Activated naive CD8-positive, alpha-beta T cell treated with anti-CD3 and anti-CD28 coated beads, Interleukin-2, amount 50 U/mL, for 24 hours (primary cell): ENCODE data around the gene SPEM3.

ENCODE experiments used
- ATAC-seq: fragments of 150-1000 bp; cut with Tn5 transposase; one replicate; pipeline ENCODE4 v1.10.0; 2021
- DNase-seq: peaks from one replicate; pipeline ENCODE4 v3.0.0; 2021
- H3K27ac Mint-ChIP-seq: one replicate; pipeline ENCODE4 v1.8.0; 2021; ENCODE audit warnings: mild to moderate bottlenecking, mixed read lengths
- H3K27me3 Mint-ChIP-seq: one replicate; pipeline ENCODE4 v1.8.0; 2021; ENCODE audit warnings: mixed read lengths
- H3K36me3 Mint-ChIP-seq: one replicate; pipeline ENCODE4 v1.8.0; 2021; ENCODE audit warnings: low read depth, mixed read lengths
- H3K4me1 Mint-ChIP-seq: one replicate; pipeline ENCODE4 v1.8.0; 2021; ENCODE audit warnings: mixed read lengths
- H3K4me3 Mint-ChIP-seq: one replicate; pipeline ENCODE4 v1.8.0; 2021; ENCODE audit warnings: mild to moderate bottlenecking, moderate library complexity, mixed read lengths
- H3K9me3 Mint-ChIP-seq: one replicate; pipeline ENCODE4 v1.8.0; 2021; ENCODE audit warnings: mixed read lengths

SPEM3 gene

DNA sequence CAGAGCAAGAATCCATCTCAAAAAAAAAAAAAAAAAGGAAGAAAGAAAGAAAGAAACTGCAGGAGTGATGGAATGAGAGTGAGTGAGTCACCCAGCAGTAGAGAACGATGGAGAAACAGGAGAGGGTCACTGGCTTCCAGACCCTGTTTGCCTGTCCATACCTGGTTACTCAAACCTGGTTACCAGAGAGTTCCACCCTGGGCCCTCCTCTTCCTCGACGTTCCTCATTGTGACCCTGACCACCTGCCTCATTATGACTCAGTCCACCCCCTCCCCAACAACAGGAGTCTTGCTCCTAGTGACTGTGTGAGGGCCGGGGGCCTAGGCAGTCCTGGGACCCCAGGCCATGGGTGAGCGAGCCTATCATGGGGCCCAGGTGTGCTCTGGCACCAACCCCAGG, at the start of gene SPEM3:
Gene SPEM3 (plus strand): TSS at position 301 of the 400 bp plus-strand sequence. CDS start 46 bp downstream, at position 347.
- Mint-ChIP-seq H3K4me1 (no peaks in the 10 kb centered on the region), H3K36me3 (no peaks in the 10 kb centered on the region), H3K27me3 (no peaks in the 10 kb centered on the region), H3K27ac (no peak within 1 kb of the TSS), H3K9me3 (no peaks in the 10 kb centered on the region), H3K4me3 (no peak within 1 kb of the TSS)
- DNase-seq: no peak
- no peak for ATAC-seq

DNA sequence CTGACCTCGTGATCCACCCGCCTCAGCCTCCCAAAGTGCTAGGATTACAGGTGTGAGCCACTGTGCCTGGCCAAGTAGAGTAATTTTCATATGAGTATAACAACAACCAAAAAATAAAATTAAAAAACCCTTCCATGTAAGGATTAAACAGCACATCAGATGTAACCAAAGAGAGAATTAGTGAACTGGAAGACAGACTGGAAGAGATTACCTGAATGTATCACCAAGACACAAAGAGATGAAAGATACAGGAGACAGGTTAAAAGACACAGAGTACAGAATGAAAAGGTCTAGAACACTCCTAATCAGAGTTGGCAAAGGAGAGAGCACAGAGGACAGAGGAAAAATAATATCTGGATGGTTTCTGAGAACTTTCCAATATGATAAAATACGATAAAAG, 49.5 kb upstream of the SPEM3 start:
- peaks cover 49% of the 10 kb centered on the region for H3K27me3 Mint-ChIP-seq
- no peak overlapping the region for H3K27ac Mint-ChIP-seq

DNA sequence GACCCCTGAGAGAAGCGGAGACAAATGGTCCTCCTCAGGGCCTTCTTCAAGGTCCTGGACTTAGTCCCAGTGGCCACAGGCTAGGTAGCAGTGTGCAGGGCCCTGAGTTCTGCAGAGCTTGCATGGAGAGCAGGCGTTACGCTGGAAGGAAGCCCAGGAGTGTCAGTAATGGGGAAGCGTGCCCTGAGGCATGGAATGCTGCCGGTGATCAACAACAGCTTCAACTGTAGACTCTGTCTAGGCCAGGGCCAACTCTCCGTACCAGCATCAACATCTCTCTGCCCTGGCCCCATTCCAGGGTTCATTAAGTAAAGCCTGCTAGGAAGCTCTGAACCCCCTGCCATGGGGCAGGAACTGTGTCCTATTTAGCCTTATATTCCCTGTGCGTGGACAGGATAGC, 48.3 kb upstream of the SPEM3 start:
- no peak overlapping the region for H3K4me3 Mint-ChIP-seq
- H3K9me3 Mint-ChIP-seq: peaks cover 6% of the 10 kb centered on the region
- ATAC-seq: no peak
- no peak for DNase-seq
- peaks cover 9% of the 10 kb centered on the region for H3K4me1 Mint-ChIP-seq
- H3K27ac Mint-ChIP-seq: no peak overlapping the region
- H3K36me3 Mint-ChIP-seq: no peaks in the 10 kb centered on the region
- peaks cover 49% of the 10 kb centered on the region for H3K27me3 Mint-ChIP-seq

More for the DNA sequence above, 49.5 kb upstream of the SPEM3 start:
- ATAC-seq (no peak), DNase-seq (no peak)
- Mint-ChIP-seq H3K4me1 (peaks cover 6% of the 10 kb centered on the region), H3K36me3 (no peaks in the 10 kb centered on the region), H3K9me3 (peaks cover 6% of the 10 kb centered on the region), H3K4me3 (no peak overlapping the region)

DNA sequence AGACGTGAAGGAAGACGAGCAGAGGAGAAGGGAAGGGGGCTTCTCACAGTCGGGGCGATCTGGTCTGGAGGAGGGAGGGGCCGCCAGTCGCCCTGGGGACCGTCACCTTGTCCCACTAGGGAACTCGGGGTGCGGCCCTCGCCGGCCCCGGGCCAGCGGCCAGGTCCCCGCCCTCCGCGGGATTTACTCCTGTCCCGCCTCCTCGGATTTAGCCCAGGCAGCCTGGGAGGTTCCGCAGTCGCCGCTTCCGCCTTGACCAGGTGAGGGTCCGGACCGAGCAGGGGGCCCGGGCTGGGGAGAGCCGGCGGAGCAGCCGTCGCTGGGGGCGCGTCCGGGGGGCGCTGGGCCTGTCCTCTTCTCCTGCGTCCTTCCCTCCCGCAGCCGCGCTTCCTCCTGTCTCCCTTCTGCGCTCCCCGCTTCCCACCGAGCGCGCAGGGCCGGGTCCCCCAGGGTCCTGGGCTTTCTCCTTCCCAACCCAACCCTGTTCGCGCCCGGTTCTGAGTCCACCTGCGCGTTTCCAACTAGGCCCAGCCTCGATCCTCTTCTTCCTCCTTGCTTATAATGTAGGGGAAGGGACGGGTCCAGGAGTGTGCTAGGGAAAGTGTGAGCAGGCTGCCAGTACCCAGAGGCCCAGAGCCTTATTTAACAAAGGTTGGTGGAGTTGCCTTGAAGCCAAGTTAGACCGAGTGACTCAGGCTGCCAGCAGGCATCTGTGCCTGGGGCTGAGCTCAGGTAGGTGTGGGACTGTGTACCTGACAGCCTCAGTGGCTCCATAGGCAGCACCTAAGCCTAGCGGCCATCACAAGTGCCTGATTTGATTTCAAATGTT, 47.6 kb upstream of the SPEM3 start, which contains the start of gene TNK1:
Gene TNK1 (plus strand): TSS at position 235 of the 829 bp plus-strand sequence. CDS start 1,838 bp downstream, outside the sequence.
- DNase-seq (no peak), ATAC-seq (no peak)
- no peak within 1 kb of the TSS for H3K27ac Mint-ChIP-seq
- H3K27me3 Mint-ChIP-seq: peaks cover 49% of the 10 kb centered on the region
- peaks cover 9% of the 10 kb centered on the region for H3K4me1 Mint-ChIP-seq
- no peak within 1 kb of the TSS for H3K4me3 Mint-ChIP-seq
- no peaks in the 10 kb centered on the region for H3K36me3 Mint-ChIP-seq
- H3K9me3 Mint-ChIP-seq: peaks cover 6% of the 10 kb centered on the region

DNA sequence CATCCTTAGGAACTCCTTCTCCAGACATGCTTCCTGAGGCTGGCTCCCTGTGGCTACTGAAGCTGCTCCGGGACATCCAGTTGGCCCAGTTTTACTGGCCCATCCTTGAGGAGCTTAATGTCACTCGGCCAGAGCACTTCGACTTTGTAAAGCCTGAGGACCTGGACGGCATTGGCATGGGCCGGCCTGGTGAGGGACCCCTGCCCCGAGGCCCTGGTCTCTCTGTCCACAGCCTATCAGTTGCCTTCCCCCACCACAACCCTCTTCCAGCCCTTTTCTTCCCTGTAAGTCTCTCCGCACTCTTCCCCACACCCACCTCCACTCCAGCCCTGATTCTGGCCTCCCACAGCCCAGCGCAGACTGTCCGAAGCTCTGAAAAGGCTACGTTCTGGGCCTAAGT, 45.8 kb upstream of the SPEM3 start:
- DNase-seq (no peak), ATAC-seq (no peak)
- peaks cover 6% of the 10 kb centered on the region for H3K9me3 Mint-ChIP-seq
- H3K36me3 Mint-ChIP-seq: no peaks in the 10 kb centered on the region
- no peak overlapping the region for H3K27ac Mint-ChIP-seq
- H3K27me3 Mint-ChIP-seq: peaks cover 39% of the 10 kb centered on the region
- H3K4me3 Mint-ChIP-seq: no peak overlapping the region
- H3K4me1 Mint-ChIP-seq: peaks cover 9% of the 10 kb centered on the region

DNA sequence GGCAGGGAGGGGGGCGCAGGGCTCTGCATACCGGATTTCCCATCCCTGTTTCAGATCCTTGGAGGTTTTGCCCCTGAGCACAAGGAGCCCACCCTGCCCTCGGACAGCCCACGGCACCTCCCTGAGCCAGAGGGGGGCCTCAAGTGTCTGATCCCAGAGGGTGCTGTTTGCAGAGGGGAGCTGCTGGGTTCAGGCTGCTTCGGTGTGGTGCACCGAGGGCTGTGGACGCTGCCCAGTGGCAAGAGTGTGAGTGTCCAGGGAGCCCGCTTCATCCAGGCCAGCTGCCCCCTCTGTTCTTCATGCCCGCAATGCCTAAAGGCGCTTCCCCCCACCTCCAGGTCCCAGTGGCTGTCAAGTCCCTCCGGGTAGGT, 45.3 kb upstream of the SPEM3 start:
- Mint-ChIP-seq H3K9me3 (peaks cover 6% of the 10 kb centered on the region), H3K36me3 (no peaks in the 10 kb centered on the region), H3K27ac (no peak overlapping the region), H3K27me3 (peaks cover 37% of the 10 kb centered on the region), H3K4me1 (peaks cover 9% of the 10 kb centered on the region), H3K4me3 (no peak overlapping the region)
- no peak for DNase-seq
- no peak for ATAC-seq

DNA sequence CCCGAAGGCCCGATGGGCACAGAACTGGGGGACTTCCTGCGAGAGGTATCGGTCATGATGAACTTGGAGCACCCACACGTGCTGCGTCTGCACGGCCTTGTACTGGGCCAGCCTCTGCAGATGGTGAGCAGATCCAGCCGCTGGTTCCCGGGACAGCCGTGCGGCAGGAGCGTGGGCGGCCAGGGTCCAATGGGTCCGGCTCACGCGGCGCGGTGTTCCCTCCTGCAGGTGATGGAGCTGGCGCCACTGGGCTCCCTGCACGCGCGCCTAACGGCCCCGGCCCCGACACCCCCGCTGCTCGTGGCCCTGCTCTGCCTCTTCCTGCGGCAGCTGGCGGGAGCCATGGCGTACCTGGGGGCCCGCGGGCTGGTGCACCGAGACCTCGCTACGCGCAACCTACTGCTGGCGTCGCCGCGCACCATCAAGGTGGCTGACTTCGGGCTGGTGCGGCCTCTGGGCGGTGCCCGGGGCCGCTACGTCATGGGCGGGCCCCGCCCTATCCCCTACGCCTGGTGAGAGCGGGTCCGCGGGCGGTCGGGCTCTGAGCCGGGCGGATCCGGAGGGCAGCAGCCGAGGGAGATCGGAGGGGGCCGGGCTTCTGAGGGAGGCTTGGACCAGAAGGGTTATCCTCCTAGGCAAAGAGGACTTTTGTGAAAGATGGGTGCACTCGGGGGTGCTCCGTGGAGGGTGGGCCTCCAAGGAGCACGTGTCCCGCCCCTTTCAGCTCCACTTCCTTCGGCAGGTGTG, 44.7 kb upstream of the SPEM3 start:
- DNase-seq: peak; percentile 78

DNA sequence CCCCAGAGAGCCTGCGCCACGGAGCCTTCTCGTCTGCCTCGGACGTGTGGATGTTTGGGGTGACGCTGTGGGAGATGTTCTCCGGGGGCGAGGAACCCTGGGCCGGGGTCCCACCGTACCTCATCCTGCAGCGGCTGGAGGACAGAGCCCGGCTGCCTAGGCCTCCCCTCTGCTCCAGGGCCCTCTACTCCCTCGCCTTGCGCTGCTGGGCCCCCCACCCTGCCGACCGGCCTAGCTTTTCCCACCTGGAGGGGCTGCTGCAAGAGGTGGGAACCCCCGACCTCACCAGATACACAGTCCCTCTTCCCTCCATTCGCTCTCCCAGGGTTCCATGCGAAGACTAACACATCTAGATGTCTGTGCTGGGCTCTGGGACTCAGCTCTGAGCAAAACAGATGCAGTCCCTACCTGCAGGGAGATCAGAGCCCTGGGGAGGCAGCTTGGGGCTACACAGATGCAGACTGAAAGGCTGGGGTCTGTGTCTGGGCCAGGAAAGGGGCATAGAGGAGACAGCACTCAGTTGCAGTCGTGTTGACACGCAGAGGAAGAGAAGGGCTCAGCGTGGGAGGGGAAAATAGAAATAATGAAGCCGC, 44.1 kb upstream of the SPEM3 start:
- H3K4me1 Mint-ChIP-seq: peaks cover 9% of the 10 kb centered on the region
- H3K36me3 Mint-ChIP-seq: peaks cover 4% of the 10 kb centered on the region
- H3K9me3 Mint-ChIP-seq: no peaks in the 10 kb centered on the region
- DNase-seq: no peak
- peak overlapping the region; percentile 24 for H3K27ac Mint-ChIP-seq
- peaks cover 28% of the 10 kb centered on the region for H3K27me3 Mint-ChIP-seq
- no peak for ATAC-seq
- H3K4me3 Mint-ChIP-seq: peak overlapping the region; percentile 77

More for the DNA sequence above, 44.7 kb upstream of the SPEM3 start:
- Mint-ChIP-seq H3K36me3 (peaks cover under 1% of the 10 kb centered on the region), H3K4me3 (peak overlapping the region; percentile 77), H3K4me1 (peaks cover 9% of the 10 kb centered on the region), H3K9me3 (peaks cover 6% of the 10 kb centered on the region), H3K27ac (no peak overlapping the region), H3K27me3 (peaks cover 35% of the 10 kb centered on the region)
- ATAC-seq: peak; percentile 97

DNA sequence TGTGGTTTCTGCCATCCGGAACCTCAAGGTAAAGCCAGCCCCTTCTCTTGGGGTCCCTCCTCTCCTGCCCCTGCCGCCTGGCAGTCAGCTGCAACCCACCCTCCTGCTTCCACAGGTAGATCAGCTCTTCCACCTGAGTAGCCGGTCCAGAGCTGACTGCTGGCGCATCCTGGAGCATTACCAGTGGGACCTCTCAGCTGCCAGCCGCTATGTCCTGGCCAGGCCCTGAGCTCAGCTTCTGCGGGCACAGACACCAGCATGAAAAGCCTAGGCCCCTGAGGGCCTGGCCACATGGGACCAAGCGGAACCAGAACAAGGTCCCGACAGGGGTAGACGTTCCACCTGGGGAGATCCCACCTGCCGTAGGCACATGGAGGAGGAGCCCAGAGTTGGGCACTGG, 39.8 kb upstream of the SPEM3 start:
- Mint-ChIP-seq H3K36me3 (peaks cover 11% of the 10 kb centered on the region), H3K27ac (no peak overlapping the region), H3K4me1 (peaks cover 16% of the 10 kb centered on the region), H3K9me3 (no peaks in the 10 kb centered on the region), H3K27me3 (no peaks in the 10 kb centered on the region), H3K4me3 (no peak overlapping the region)
- DNase-seq (no peak), ATAC-seq (no peak)

DNA sequence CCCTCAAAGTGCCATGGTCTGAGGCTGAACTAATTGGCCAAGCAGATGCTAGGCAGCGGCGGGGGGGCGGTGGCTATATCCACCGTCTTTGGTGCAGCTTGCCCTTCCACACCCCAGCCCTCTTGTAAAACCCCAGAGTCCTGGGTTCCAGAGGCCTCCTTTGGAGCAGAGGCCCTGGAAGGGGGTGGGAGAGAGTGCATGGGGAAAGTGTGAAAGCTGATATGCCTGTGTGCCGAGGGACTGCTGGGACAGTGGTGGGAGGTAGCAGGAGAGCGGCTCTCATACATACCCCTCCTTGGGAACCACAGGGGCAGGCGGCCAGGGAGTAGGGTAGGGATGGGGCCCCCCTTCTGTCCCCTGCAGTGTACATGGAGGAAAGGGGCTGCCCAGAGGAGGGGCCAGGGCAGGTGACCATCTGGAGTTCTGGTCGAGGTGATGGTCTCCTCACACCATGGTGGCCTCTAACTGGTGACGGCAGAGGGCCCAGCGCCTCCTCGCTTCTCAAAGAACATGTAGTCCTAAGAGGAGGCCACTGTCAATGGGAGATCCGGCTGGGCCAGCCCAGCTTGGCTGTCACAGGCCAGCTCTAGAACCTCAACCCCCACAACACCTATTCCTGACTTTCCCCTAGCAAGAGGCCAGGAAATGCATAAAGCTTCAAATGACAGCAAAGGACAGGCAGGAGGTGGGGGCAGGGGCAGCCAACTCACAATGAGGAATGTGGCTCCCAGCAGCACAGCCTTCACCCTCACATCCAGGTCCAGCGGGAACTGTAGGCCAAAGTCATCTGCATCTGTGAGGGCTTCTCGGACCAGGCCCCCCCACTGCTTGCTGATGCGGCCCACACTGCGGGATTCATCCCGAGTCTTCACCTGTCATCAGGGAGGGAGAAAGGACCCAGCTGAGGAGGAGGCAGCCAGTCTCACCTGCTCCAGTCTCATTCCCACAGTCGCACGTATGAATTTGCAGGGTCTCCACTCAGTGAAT, 38.4 kb upstream of the SPEM3 start:
- ATAC-seq: no peak
- Mint-ChIP-seq H3K27ac (no peak overlapping the region), H3K36me3 (peaks cover 11% of the 10 kb centered on the region), H3K9me3 (no peaks in the 10 kb centered on the region), H3K4me3 (no peak overlapping the region), H3K27me3 (no peaks in the 10 kb centered on the region), H3K4me1 (peaks cover 18% of the 10 kb centered on the region)
- DNase-seq: no peak

DNA sequence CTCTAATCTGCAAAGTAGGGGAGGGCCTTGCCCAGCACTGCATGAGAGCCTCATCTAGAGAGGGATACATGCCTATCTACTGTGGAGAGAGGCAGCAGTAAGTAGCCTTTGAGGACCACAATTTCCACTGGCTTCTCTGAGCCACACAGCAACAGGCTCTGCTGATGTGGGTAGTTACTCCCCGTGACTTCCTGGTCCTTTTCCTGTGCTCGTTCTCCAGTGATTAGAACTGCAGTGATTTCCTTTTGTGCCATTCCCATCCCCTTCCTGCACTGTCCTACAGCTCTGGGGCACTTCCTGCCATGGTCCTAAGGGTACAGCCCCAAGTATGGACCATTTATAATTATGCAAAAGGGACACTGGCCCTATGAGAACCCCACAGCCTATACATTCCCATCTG, 37.4 kb upstream of the SPEM3 start:
- Mint-ChIP-seq H3K27ac (no peak overlapping the region), H3K36me3 (peaks cover 11% of the 10 kb centered on the region), H3K4me3 (no peak overlapping the region), H3K27me3 (no peaks in the 10 kb centered on the region), H3K4me1 (peaks cover 20% of the 10 kb centered on the region), H3K9me3 (no peaks in the 10 kb centered on the region)
- no peak for ATAC-seq
- no peak for DNase-seq

DNA sequence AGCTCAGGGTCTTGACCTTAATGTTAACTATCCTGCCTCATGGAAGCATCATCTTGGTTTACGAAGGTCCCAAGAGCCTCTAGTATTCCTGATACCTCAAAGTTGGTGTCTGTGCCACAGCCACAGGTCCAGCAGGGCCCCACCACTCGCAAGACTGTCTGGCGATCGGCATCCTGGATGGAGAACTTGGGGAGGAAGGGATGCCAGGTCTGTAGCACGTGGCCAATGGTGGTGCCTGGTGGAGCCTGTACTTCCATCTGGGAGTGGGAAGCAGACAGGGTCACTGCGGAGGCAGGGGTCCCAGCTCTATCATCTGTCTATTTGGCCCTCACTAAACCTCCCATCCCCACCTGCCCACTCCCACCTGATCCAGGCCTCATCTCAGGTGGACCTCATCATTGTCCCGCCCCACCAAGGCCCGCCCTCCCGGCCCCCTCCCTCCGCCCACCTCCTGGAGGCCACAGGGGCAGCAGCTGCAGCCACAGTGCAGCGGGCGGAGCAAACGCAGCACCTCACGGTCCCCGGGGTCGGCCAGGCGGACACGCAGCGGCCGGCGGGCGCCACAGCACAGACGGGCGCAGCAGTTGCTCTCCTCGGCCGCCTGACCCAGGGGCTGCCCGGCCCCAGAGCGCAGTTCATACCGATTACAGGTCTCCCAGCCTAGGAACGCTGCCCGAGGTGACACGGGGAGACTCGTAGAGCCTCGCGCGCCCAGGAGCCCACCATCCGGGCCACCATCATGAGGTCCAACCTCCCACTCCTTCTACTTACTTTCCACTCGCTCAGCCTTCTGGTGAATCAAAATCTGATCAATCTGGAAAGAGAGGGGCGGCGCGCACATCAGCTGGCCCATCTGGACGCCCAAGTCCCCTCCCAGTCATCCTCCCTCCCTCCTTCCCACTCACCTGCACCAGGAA, 35.7 kb upstream of the SPEM3 start:
- DNase-seq (no peak), ATAC-seq (no peak)
- Mint-ChIP-seq H3K36me3 (peaks cover 11% of the 10 kb centered on the region), H3K4me1 (peaks cover 20% of the 10 kb centered on the region), H3K9me3 (no peaks in the 10 kb centered on the region), H3K4me3 (peak overlapping the region; percentile 94), H3K27ac (peak overlapping the region; percentile 22), H3K27me3 (no peaks in the 10 kb centered on the region)
